H9 (cell line): ENCODE results near the gene PRKAR1A. TPM values are rescaled to one million over a fixed set of nuclear protein-coding genes. Genes with fewer than 3 reads are reported as not detected.

ENCODE experiments used
- DNase-seq: peaks from one replicate; pipeline ENCODE4 v3.0.0-alpha.2; 2017
- H2AFZ ChIP-seq: one replicate; pipeline ENCODE4 v1.6.1; 2013; ENCODE audit warnings: mild to moderate bottlenecking, low read length, control low read depth, moderate library complexity
- H2AK5ac ChIP-seq: 2 replicates; pipeline ENCODE4 v1.6.1; 2013; ENCODE audit warnings: low read length, control low read depth, mixed read lengths; ENCODE audit not compliant: insufficient read length
- H2BK120ac ChIP-seq: one replicate; pipeline ENCODE4 v1.6.1; 2013; ENCODE audit warnings: low read depth, mild to moderate bottlenecking, low read length, control low read depth, inconsistent platforms; ENCODE audit not compliant: poor library complexity, severe bottlenecking
- H2BK12ac ChIP-seq: 2 replicates; pipeline ENCODE4 v1.6.1; 2013; ENCODE audit warnings: low read length, control low read depth, mixed read lengths, low read depth; ENCODE audit not compliant: insufficient read length
- H2BK15ac ChIP-seq: 2 replicates; pipeline ENCODE4 v1.6.1; 2013; ENCODE audit warnings: low read depth, low read length, control low read depth
- H2BK20ac ChIP-seq: one replicate; pipeline ENCODE4 v1.6.1; 2013; ENCODE audit warnings: low read depth, mild to moderate bottlenecking, low read length, control low read depth, inconsistent platforms; ENCODE audit not compliant: poor library complexity, severe bottlenecking
- H2BK5ac ChIP-seq: 2 replicates; pipeline ENCODE4 v1.6.1; 2013; ENCODE audit warnings: low read length, control low read depth, mixed read lengths; ENCODE audit not compliant: insufficient read length
- H3K14ac ChIP-seq: 2 replicates; pipeline ENCODE4 v1.6.1; 2013; ENCODE audit warnings: low read length, control low read depth; ENCODE audit not compliant: insufficient read depth
- H3K18ac ChIP-seq: 2 replicates; pipeline ENCODE4 v1.6.1; 2013; ENCODE audit warnings: low read depth, mild to moderate bottlenecking, mixed read lengths, low read length, control low read depth; ENCODE audit not compliant: insufficient read length
- H3K23ac ChIP-seq: 2 replicates; pipeline ENCODE4 v1.6.1; 2013; ENCODE audit warnings: low read length, control low read depth, mixed read lengths, low read depth; ENCODE audit not compliant: insufficient read length
- H3K23me2 ChIP-seq: 2 replicates; pipeline ENCODE4 v1.6.1; 2013; ENCODE audit warnings: low read depth, mild to moderate bottlenecking, mixed read lengths, low read length, control low read depth; ENCODE audit not compliant: insufficient read length, poor library complexity, severe bottlenecking
- H3K27ac ChIP-seq: 2 replicates; pipeline ENCODE4 v1.5.1; 2013; ENCODE audit warnings: low read length, control low read depth, mixed read lengths, low read depth; ENCODE audit not compliant: insufficient read length
- H3K27me3 ChIP-seq: 2 replicates; pipeline ENCODE4 v1.6.1; 2013; ENCODE audit warnings: low read length, control low read depth, inconsistent platforms; ENCODE audit not compliant: insufficient read depth
- H3K4ac ChIP-seq: 2 replicates; pipeline ENCODE4 v1.6.1; 2013; ENCODE audit warnings: low read depth, mild to moderate bottlenecking, control low read depth, inconsistent platforms, low read length, moderate library complexity
- H3K4me1 ChIP-seq: 2 replicates; pipeline ENCODE4 v1.6.1; 2013; ENCODE audit warnings: low read length, control low read depth, inconsistent platforms; ENCODE audit not compliant: insufficient read depth
- H3K4me2 ChIP-seq: 2 replicates; pipeline ENCODE4 v1.6.1; 2013; ENCODE audit warnings: low read length, control low read depth, mixed read lengths; ENCODE audit not compliant: insufficient read length, insufficient read depth
- H3K56ac ChIP-seq: 2 replicates; pipeline ENCODE4 v1.6.1; 2013; ENCODE audit warnings: low read depth, mild to moderate bottlenecking, mixed read lengths, low read length, control low read depth; ENCODE audit not compliant: insufficient read length
- H3K79me1 ChIP-seq: 2 replicates; pipeline ENCODE4 v1.6.1; 2013; ENCODE audit warnings: low read depth, mild to moderate bottlenecking, moderate library complexity, low read length, control low read depth, inconsistent platforms; ENCODE audit not compliant: insufficient read depth, poor library complexity, severe bottlenecking
- H3K79me2 ChIP-seq: 2 replicates; pipeline ENCODE4 v1.6.1; 2013; ENCODE audit warnings: low read length, control low read depth, inconsistent platforms; ENCODE audit not compliant: insufficient read depth
- H3K9ac ChIP-seq: 2 replicates; pipeline ENCODE4 v1.6.1; 2013; ENCODE audit warnings: low read length, control low read depth, mixed read lengths; ENCODE audit not compliant: insufficient read length; ENCODE audit errors: extremely low read depth
- H3K9me3 ChIP-seq: one replicate; pipeline ENCODE4 v1.6.1; 2013; ENCODE audit warnings: low read depth, low read length, inconsistent platforms; ENCODE audit not compliant: control insufficient read depth
- H3T11ph ChIP-seq: one replicate; pipeline ENCODE4 v1.6.1; 2013; ENCODE audit warnings: mild to moderate bottlenecking, low read length, control low read depth, inconsistent platforms
- H4K20me1 ChIP-seq: one replicate; pipeline ENCODE4 v1.6.1; 2013; ENCODE audit not compliant: control insufficient read depth, insufficient read length, insufficient read depth
- H4K5ac ChIP-seq: 2 replicates; pipeline ENCODE4 v1.6.1; 2013; ENCODE audit warnings: low read depth, mild to moderate bottlenecking, mixed read lengths, low read length, control low read depth; ENCODE audit not compliant: insufficient read length
- H4K8ac ChIP-seq: replicated peaks from 2 replicates; pipeline ENCODE4 v1.6.1; 2013; ENCODE audit warnings: low read length, control low read depth, mixed read lengths, low read depth; ENCODE audit not compliant: insufficient read length
- H4K91ac ChIP-seq: 2 replicates; pipeline ENCODE4 v1.6.1; 2013; ENCODE audit warnings: low read depth, mild to moderate bottlenecking, moderate library complexity, mixed read lengths, low read length, control low read depth; ENCODE audit not compliant: insufficient read length
- H3K27ac Mint-ChIP-seq, 3 experiments: 2 replicates in 2 of 3; 3 replicates in 1 of 3; pipeline ENCODE4 v1.8.0; 2020 to 2021; ENCODE audit warnings: mixed read lengths in 3 of 3, mild to moderate bottlenecking in 1 of 3, moderate library complexity in 1 of 3
- H3K27me3 Mint-ChIP-seq: 2 replicates; pipeline ENCODE4 v1.8.0; 2021; ENCODE audit warnings: low read depth, mild to moderate bottlenecking, moderate library complexity, mixed read lengths
- H3K36me3 Mint-ChIP-seq, 3 experiments: 2 replicates in 2 of 3; 3 replicates in 1 of 3; pipeline ENCODE4 v1.8.0; 2020 to 2021; ENCODE audit warnings: low read depth in 3 of 3, mixed read lengths in 3 of 3; ENCODE audit not compliant: insufficient read depth in 1 of 3
- H3K4me1 Mint-ChIP-seq, 2 experiments: 2 replicates each; pipeline ENCODE4 v1.8.0; 2020; ENCODE audit warnings: mixed read lengths in 2 of 2
- H3K4me3 Mint-ChIP-seq, 2 experiments: 2 replicates in 1 of 2; 3 replicates in 1 of 2; pipeline ENCODE4 v1.8.0; 2020 to 2021; ENCODE audit warnings: mild to moderate bottlenecking in 2 of 2, mixed read lengths in 2 of 2, moderate library complexity in 1 of 2
- H3K9me3 Mint-ChIP-seq, 2 experiments: 2 replicates in 1 of 2; 3 replicates in 1 of 2; pipeline ENCODE4 v1.8.0; 2020; ENCODE audit warnings: mild to moderate bottlenecking in 2 of 2, mixed read lengths in 2 of 2, moderate library complexity in 1 of 2
- CTCF ChIP-seq: fragments of 200-600 bp; sonication (generic); conservative IDR thresholded peaks from 3 replicates; pipeline ENCODE4 v1.8.0; 2021; ENCODE audit warnings: antibody characterized with exemption, mild to moderate bottlenecking
- WGBS: extraction: QIAGEN DNeasy Blood & Tissue Kit; methylation state at CpG from one replicate; pipeline ENCODE4 v1.1.7; 2013; ENCODE audit warnings: missing lambda C conversion rate, low lambda C conversion rate, mixed read lengths; ENCODE audit not compliant: insufficient read length; ENCODE audit errors: extremely low coverage; 5-methylcytosine and 5-hydroxymethylcytosine counted together
- total RNA-seq: library from RNA; stranded (reverse); gene quantifications from 2 replicates; pipeline ENCODE4 v1.2.1, GENCODE V29; 2021

The PRKAR1A gene
- total RNA-seq, 1 experiment from 2014 or later: 171 TPM

GRCh38 chr17:68527314-68527713, 15.1 kb downstream of the PRKAR1A start:
- Histone ChIP-seq H3K18ac (no peak overlapping the region), H2BK120ac (no peak overlapping the region), H2AK5ac (no peak overlapping the region), H3K79me2 (no peaks in the 10 kb centered on the region), H3K4ac (no peak overlapping the region), H3T11ph (no peak overlapping the region), H3K4me2 (no peak overlapping the region), H3K27me3 (no peaks in the 10 kb centered on the region), H3K23ac (no peak overlapping the region), H2BK15ac (no peak overlapping the region), H4K91ac (no peak overlapping the region), H2BK12ac (no peak overlapping the region), H4K8ac (no peak overlapping the region), H3K27ac (no peak overlapping the region), H3K9me3 (no peaks in the 10 kb centered on the region), H3K14ac (no peak overlapping the region), H2BK20ac (no peak overlapping the region), H3K23me2 (no peaks in the 10 kb centered on the region), H3K56ac (no peak overlapping the region), H2AFZ (no peak overlapping the region), H4K20me1 (peaks cover 2% of the 10 kb centered on the region), H3K79me1 (no peaks in the 10 kb centered on the region), H3K4me1 (no peaks in the 10 kb centered on the region), H2BK5ac (no peak overlapping the region), H3K9ac (no peak overlapping the region), H4K5ac (no peak overlapping the region)
- Mint-ChIP-seq H3K4me3 (no peak overlapping the region), H3K27me3 (no peaks in the 10 kb centered on the region), H3K9me3 (no peaks in the 10 kb centered on the region), H3K27ac (peak overlapping the region in 2 of 3 experiments; percentile 6 to 90; a peak in 3 of 7 replicates), H3K4me1 (peaks cover 23 to 27% of the 10 kb centered on the region in 2 experiments), H3K36me3 (peaks cover 41 to 91% (median 87%) of the 10 kb centered on the region in 3 experiments; a peak in 6 of 7 replicates)
- no peak for DNase-seq
- WGBS: no CpG with 5 or more reads among the region's 4 CpGs
- TF ChIP-seq CTCF: no peak
